Esophagus squamous epithelium (tissue), 4 donors: ENCODE results near the gene CXCR5.

Source experiments
- CTCF ChIP-seq, 6 experiments: fragments of 450-650 bp in 4 of 6; fragments of 200-600 bp in 2 of 6; sonication (generic) in 2 of 6; IDR thresholded peaks; one replicate each; pipeline ENCODE4 v1.5.1; 2016 to 2019; ENCODE audit warnings: antibody characterized with exemption in 6 of 6, mild to moderate bottlenecking in 4 of 6, moderate library complexity in 4 of 6
- POLR2A ChIP-seq, 4 donors: fragments of 450-650 bp; IDR thresholded peaks; one replicate each; pipeline ENCODE4 v1.6.1; 2017; ENCODE audit warnings: antibody characterized with exemption in 4 of 4, mild to moderate bottlenecking in 4 of 4, moderate library complexity in 3 of 4

- TF ChIP-seq CTCF (IDR thresholded peaks at IDR 0.05) (no peak), POLR2A (IDR thresholded peaks at IDR 0.05) (no peak)
These were observed 39.3 kb downstream of the CXCR5 start for GRCh38 chr11:118922745-118923627.
